Thyroid gland (tissue), 4 donors: ENCODE results near the gene NDUFAF8.

Source experiments
- CTCF ChIP-seq, 6 experiments: fragments of 200-600 bp in 3 of 6; fragments of 450-650 bp in 3 of 6; sonication (generic) in 3 of 6; IDR thresholded peaks; one replicate each; pipeline ENCODE4 v1.5.1; 2016 to 2019; ENCODE audit warnings: antibody characterized with exemption in 6 of 6, mild to moderate bottlenecking in 2 of 6, inconsistent platforms in 1 of 6, moderate library complexity in 1 of 6
- POLR2A ChIP-seq, 2 donors: fragments of 450-650 bp; IDR thresholded peaks; one replicate each; pipeline ENCODE4 v1.6.1; 2017; ENCODE audit warnings: antibody characterized with exemption in 2 of 2, mild to moderate bottlenecking in 2 of 2, moderate library complexity in 1 of 2

- no peak for TF ChIP-seq POLR2A (IDR thresholded peaks at IDR 0.05)
- no peak for TF ChIP-seq CTCF (IDR thresholded peaks at IDR 0.05)
Measured at GRCh38 chr17:81290230-81290629, 51.1 kb downstream of the NDUFAF8 start.
